Brain microvascular endothelial cell (primary cell): ENCODE measurements around the gene CPE.

Source experiments
- DNase-seq: peaks from one replicate; pipeline ENCODE4 v3.0.0-alpha.2; 2020
- H3K27ac ChIP-seq: fragments of 250-450 bp; sonication (Bioruptor Pico); 2 replicates; pipeline ENCODE4 v1.5.1; 2020; ENCODE audit warnings: mild to moderate bottlenecking, moderate library complexity
- H3K27me3 ChIP-seq: fragments of 250-450 bp; sonication (Bioruptor Pico); replicated peaks from 2 replicates; pipeline ENCODE4 v1.5.1; 2020; ENCODE audit warnings: mild to moderate bottlenecking
- H3K36me3 ChIP-seq: fragments of 250-450 bp; sonication (Bioruptor Pico); replicated peaks from 2 replicates; pipeline ENCODE4 v1.5.1; 2020; ENCODE audit warnings: mild to moderate bottlenecking
- H3K4me3 ChIP-seq: 2 replicates; pipeline ENCODE4 v1.5.1; 2011; ENCODE audit warnings: low read depth, mild to moderate bottlenecking, control low read depth, low read length, moderate library complexity
- CTCF ChIP-seq: IDR thresholded peaks from 2 replicates; pipeline ENCODE4 v1.5.1; 2011; ENCODE audit warnings: low read depth, mild to moderate bottlenecking, moderate library complexity, low read length, control low read depth, inconsistent platforms; ENCODE audit errors: missing control alignments
- in situ Hi-C: cut with HindIII; loops from 2 replicates; pipeline ENCODE4 v1.10.0; 2017; ENCODE audit warnings: low sequenced_read_pairs, low pct_ligation_motif_present

CPE gene

GRCh38 chr4:165378745-165379677 lies at the start of gene CPE:
TSS of gene CPE (plus strand) at chr4:165379008. CDS start at chr4:165379222, 214 bp downstream.
- in situ Hi-C loops, result no loop called here
- H3K27me3 ChIP-seq, result no peaks in the 10 kb centered on the region
- peak; percentile 71 for DNase-seq
- peak within 1 kb of the TSS; percentile 64 for H3K4me3 ChIP-seq
- no peaks in the 10 kb centered on the region for H3K36me3 ChIP-seq
- peak; percentile 69 for TF ChIP-seq CTCF
- H3K27ac ChIP-seq, result no peak within 1 kb of the TSS

DNA sequence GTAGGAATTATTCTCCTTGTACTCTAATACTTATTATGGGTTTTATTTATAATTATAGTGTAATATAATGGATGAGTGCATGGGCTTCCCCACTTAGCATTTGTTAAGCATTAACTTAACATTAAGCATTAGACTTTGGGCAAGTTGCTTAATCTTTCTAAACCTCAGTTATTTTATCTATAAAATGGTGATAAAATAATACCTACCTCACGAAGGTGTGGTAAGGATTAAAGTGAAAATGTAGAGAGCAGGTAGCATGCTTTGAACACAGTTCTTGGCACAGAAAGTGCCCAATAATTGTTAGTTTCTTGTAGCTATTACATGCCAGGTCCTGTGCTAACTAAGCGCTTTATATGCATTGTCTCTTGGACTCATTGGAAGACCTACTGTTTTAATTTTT lies 48.7 kb upstream of the CPE start:
- in situ Hi-C loops, result no loop called here
- Histone ChIP-seq H3K27me3 (no peaks in the 10 kb centered on the region), H3K4me3 (peak overlapping the region; percentile 97), H3K36me3 (peaks cover 10% of the 10 kb centered on the region), H3K27ac (no peak overlapping the region)
- no peak for DNase-seq
- TF ChIP-seq CTCF, result no peak

GRCh38 chr4:165330666-165331065 lies 48.1 kb upstream of the CPE start:
- Histone ChIP-seq H3K27ac (no peak overlapping the region), H3K4me3 (peak overlapping the region; percentile 97), H3K36me3 (peaks cover 14% of the 10 kb centered on the region), H3K27me3 (no peaks in the 10 kb centered on the region)
- in situ Hi-C loops, result no loop called here
- TF ChIP-seq CTCF, result no peak
- DNase-seq, result no peak

DNA sequence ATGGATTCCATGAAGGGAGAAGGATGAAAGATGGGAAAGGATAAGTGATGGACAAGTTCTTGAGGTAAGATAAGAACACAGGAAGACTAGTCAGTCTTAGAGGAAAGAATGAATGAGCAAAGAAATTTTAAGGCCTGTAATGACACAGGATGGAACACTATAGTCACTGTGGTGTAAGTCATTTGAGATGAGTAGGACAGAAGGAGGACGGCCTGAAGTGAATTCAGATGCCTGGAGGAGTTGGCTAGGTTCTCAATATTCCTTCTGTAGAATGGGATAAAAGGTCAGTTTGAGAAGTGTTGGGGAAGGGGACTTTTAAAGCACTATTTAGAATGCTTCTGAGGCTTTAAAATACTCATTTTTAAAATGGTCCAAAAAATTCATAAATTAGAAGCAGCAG lies 47.4 kb upstream of the CPE start:
- Histone ChIP-seq H3K4me3 (peak overlapping the region; percentile 97), H3K27ac (no peak overlapping the region), H3K36me3 (peaks cover 14% of the 10 kb centered on the region), H3K27me3 (no peaks in the 10 kb centered on the region)
- in situ Hi-C loops, result no loop called here
- peak; percentile 14 for TF ChIP-seq CTCF
- DNase-seq, result no peak

GRCh38 chr4:165331823-165332222 lies 47.0 kb upstream of the CPE start:
- Histone ChIP-seq H3K4me3 (peak overlapping the region; percentile 97), H3K36me3 (peaks cover 14% of the 10 kb centered on the region), H3K27me3 (no peaks in the 10 kb centered on the region), H3K27ac (no peak overlapping the region)
- DNase-seq, result no peak
- in situ Hi-C loops, result no loop called here
- TF ChIP-seq CTCF, result no peak

- no peak for TF ChIP-seq CTCF
- in situ Hi-C loops, result no loop called here
- no peak for DNase-seq
- peak overlapping the region; percentile 97 for H3K4me3 ChIP-seq
- peaks cover 15% of the 10 kb centered on the region for H3K36me3 ChIP-seq
- no peaks in the 10 kb centered on the region for H3K27me3 ChIP-seq
- H3K27ac ChIP-seq, result no peak overlapping the region
Observed at GRCh38 chr4:165332502-165332901, 46.3 kb upstream of the CPE start.
